H1 (cell line): ENCODE measurements around the gene PSD2. TPM values are rescaled to one million over a fixed set of nuclear protein-coding genes. Genes with fewer than 3 reads are reported as not detected.

Experiments used
- GABPA ChIP-seq: IDR thresholded peaks from 2 replicates; pipeline ENCODE4 v1.6.1; 2011; ENCODE audit warnings: mild to moderate bottlenecking, low read length, moderate library complexity, borderline replicate concordance; ENCODE audit not compliant: insufficient read depth
- JUND ChIP-seq: IDR thresholded peaks from 2 replicates; pipeline ENCODE4 v1.6.1; 2011; ENCODE audit warnings: mild to moderate bottlenecking, improper control_type of control experiment, low read length
- polyA plus RNA-seq, 7 experiments: library from polyadenylated mRNA; depleted of rRNA in 3 of 7; stranded (reverse) in 5 of 7; unstranded in 2 of 7; fragments of >200 nt in 5 of 7; fragments of 200-250 nt in 2 of 7; gene quantifications; 1 replicate in 5 of 7; 2 replicates in 1 of 7; 4 replicates in 1 of 7; pipeline versions ENCODE4 v1.2.1 to v1.2.3, GENCODE V29; 2011 to 2013; ENCODE audit warnings: missing spikeins in 2 of 7, mixed read lengths in 2 of 7
- total RNA-seq: library from RNA; stranded (reverse); fragmentation: NEBNext Ultra II Directional; extraction: Animal tissue kit (Norgen Biotek cat#: 25700); gene quantifications from 2 replicates; pipeline ENCODE4 v1.2.1, GENCODE V29; 2021
- TF ChIP-seq, protein P1 (sequence below): IDR thresholded peaks from 2 replicates; pipeline ENCODE4 v1.6.1; 2011; ENCODE audit warnings: low read depth, mild to moderate bottlenecking, low read length; ENCODE audit not compliant: insufficient read depth

PSD2 gene
- total and polyA plus RNA-seq, 2 of the 8 experiments (the other 6 are each of a cell fraction or from before 2014, with no cell fraction given), result 0.06 to 0.14 TPM

DNA sequence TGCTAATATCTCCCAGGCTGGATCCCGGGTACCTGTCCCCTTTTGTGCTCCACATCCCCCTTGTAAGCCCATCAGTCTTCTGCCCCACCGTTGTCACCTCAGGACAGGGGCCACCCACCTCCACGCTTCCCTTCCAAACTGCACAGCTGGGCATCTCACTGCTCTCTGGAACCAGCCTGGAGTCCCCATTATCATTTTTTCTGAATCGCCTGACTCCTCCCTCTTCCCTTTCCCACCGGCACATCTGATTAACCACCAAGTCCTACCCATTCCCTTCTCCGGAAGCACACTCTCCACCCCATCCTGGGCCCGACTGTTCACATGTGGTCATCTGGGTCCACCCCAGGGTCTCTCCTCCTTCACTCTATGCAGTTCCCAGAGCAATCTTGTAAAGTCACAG lies 53.9 kb downstream of the PSD2 start (continued):
- TF ChIP-seq, protein P1, sequence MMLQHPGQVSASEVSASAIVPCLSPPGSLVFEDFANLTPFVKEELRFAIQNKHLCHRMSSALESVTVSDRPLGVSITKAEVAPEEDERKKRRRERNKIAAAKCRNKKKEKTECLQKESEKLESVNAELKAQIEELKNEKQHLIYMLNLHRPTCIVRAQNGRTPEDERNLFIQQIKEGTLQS, result no peak
- TF ChIP-seq GABPA, result no peak
- TF ChIP-seq JUND, result no peak
